GM19463 (cell line): ENCODE measurements around the gene JOSD1.
"Not testable (repeated sequence)": the region's sequence is repeated elsewhere in the genome, so short reads cannot be mapped to it uniquely, and the experiment has no call there.

ENCODE experiments used
- ATAC-seq: cut with Tn5 transposase; IDR thresholded peaks from one replicate; pipeline ENCODE4 v1.9.1; 2021; ENCODE audit warnings: mild to moderate bottlenecking, moderate library complexity; ENCODE audit not compliant: unreplicated experiment

The JOSD1 gene

DNA sequence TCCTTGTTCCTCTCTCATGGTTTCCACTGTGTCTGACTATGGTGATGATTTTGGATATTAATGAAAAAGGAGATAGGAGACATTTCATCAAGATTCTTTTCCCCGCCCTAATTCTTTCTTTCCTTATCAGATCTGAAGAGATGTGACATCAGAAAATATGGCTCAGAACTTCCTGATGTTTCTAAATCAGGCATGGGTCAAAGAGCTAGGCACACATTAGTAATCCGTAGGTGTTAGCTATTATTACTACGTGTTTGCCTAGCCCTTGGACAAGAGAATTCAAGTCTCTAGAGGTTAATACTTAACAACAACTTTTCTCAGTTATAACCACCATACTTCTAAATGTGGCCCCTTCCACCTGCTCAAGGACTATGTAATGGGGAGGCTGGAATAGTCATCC is 5.8 kb downstream of the JOSD1 start:
- ATAC-seq, result no peak

DNA sequence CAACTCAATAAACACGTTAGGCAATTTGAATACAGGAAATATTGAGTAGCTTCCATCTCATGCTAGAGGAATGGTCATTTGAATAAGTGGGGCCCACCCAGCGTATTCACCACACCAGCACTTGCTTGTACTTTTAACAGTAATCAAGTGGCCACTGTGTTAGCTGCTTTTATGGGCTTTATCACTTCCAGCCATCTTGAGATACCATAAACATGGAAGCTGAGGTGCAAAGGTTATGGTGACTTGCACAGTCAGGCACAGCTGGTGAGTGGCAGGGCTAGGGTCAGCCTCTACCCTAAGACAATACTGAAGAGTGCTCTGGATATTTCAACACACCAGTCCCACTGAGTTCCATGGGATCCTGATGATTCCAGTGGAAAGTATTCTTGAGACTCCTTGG is 6.7 kb downstream of the JOSD1 start:
- no peak for ATAC-seq

DNA sequence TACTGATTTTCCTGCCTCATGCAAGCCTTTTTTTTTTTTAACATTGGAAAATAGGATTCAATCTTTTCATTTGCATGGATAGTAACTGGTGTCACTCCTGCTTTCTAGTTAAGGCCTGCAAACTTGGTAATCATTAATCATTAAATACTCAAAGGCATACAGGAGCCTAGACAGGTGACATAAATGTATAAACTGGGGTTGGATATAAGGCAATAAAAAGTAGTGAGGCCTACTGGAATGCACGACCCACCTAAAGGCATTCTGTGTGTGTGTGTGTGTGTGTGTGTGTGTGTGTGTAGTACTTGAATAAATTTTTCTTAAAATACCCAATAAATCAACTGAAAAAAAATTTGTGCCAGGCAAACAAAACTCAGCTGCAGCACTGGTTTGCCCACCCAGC is 11.1 kb downstream of the JOSD1 start:
- ATAC-seq, result no peak

DNA sequence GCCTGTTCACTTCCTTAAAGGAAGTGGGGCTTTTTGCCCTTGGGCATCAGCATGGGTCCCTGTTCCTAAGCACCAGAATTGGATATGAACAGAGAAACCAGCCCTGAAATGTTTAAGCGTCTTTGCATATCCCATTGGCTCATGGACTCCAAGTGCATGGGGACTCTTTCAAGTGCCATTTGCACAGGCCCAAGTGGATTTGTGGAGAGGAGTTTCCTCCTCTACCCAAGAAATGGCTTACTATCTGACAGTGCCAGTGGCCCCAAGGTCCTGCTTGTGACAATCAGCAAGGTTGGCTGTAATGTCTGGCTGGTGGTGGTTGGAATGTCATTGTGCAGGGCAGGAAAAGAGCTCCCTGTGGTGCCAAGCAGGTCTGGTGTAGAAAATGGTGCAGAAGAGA is 15.0 kb downstream of the JOSD1 start:
- ATAC-seq, result no peak

DNA sequence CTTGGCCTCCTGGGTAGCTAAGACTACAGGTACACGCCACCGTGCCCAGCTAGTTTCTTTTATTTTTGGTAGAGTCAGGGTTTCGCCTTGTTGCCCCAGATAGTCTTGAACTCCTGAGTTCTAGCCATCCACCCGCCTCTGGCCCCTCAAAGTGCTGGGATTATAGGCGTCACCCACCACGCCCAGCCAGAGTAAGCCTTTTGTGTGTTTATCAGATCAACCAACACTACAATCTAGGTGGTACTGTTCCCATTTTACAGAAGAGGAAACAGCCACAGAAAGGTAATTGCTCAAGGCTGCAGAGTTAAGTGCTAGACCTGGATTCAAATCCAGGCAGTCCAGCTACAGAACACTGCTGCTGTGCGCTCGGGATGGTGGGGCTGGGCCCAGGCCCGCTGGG is 15.8 kb downstream of the JOSD1 start:
- ATAC-seq, result no peak

DNA sequence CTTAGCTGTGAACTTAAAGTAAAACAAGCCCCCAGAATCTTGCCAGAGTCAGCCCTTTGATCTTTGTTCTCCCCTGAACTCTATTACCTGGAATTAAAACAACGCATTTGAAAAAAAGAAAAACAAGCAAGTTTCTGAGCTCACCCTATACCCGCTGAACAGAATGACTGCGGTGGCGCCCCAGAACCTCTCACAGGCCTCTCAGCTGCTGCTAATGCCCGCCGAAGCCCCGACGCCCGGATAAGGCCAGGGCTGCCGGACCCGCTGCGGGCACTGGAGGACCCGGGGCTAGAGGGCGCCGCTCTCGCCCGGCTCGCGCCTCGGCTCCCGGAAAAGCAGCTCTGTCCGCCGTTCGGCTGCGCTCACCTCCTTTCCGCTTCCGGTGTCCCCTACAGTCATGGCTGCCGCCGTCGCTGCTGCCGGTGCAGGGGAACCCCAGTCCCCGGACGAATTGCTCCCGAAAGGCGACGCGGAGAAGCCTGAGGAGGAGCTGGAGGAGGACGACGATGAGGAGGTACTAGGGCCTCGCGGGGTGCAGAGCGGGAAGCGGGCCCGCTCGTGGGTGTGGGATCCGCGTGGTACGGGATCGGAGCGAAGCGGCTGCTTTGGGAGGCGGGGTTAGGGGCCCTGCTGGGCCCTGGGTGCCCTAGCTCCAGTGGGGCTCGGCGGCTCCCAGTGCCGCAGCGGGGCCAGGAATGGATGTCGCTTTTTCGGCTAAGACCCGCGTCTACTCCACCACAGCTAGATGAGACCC is 19.0 kb downstream of the JOSD1 start, which contains the start of gene TOMM22:
TOMM22 (plus strand) TSS at position 376 of the 754 bp plus-strand sequence; CDS start at position 398, 22 bp downstream.
- peak; percentile 98 for ATAC-seq

DNA sequence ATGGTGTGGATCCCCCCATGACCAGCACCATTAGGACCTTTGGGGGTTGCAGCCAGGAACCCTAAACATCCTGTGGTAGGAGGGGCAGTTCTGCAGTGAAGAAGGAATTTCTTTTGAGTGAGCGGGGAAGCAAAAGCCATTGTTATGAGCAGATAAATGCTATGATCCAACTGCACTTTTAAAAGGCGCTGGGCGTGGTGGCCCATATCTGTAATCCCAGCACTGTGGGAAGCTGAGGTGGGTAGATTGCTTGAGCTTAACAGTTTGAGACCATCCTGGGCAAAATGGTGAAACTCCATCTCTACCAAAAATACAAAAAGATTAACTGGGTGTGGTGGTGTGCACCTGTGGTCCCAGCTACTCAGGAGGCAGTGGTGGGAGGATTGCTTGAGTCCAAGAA is 24.9 kb downstream of the JOSD1 start:
- no peak for ATAC-seq

DNA sequence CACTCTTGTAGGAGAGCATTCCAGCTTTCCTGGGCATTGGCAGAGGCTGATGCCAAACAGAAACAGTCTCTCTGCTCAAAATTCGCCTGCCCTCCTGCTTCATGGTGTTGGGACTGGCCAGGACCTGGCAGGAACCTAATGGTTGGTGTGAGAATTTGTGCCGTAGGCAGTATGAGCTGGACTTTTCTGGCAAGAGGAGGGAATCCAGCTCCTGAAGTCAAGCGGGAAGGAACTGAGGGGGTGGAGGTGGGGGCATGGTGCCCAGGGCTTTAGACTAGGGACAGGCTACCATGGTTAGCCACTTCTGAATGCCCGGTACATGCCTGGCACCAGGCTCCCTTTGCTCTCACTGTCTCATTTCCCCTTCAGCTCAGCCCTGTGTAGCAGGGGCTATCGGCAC is 25.9 kb downstream of the JOSD1 start:
- no peak for ATAC-seq

DNA sequence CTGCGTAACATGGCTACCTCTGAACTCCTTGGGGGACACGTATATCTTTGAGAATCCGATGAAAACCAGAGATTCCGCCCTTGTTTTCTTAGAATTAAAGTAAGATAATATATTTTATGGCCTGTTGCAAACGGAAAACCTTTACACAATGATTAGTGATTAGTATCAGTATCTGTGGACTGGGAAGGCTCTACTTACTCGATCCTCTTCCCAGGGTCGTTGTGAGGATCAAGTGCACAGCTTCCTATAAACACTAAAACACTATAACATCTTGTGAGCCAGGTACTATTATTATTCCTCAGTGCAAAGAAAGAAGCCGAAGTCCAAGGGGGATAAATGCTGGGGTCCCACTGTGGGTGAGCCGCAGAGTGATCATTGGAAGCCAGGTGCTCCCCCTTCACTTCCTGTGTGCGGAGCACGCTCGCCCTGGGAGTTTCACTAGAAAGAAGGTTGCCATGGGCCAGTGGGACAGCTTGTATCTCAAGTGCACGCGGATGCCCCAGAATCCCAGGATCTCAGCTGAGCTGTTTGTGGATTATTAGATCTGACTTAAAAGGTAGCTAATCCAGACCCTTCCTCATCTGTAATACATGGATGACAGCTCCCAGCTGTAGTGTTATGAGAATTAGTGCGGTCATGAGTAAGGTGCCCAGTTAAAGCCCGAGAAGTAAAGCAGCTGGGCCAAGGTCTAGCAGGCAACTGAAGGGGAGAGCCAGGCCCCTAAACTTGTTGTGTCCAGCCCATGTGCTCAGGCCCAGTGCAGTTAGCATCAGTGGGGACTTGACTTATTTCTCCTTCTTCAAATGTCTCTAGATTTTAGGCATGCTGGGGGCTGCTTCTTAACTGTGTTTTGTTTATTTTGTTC is 43.5 kb downstream of the JOSD1 start:
- ATAC-seq, result no peak

DNA sequence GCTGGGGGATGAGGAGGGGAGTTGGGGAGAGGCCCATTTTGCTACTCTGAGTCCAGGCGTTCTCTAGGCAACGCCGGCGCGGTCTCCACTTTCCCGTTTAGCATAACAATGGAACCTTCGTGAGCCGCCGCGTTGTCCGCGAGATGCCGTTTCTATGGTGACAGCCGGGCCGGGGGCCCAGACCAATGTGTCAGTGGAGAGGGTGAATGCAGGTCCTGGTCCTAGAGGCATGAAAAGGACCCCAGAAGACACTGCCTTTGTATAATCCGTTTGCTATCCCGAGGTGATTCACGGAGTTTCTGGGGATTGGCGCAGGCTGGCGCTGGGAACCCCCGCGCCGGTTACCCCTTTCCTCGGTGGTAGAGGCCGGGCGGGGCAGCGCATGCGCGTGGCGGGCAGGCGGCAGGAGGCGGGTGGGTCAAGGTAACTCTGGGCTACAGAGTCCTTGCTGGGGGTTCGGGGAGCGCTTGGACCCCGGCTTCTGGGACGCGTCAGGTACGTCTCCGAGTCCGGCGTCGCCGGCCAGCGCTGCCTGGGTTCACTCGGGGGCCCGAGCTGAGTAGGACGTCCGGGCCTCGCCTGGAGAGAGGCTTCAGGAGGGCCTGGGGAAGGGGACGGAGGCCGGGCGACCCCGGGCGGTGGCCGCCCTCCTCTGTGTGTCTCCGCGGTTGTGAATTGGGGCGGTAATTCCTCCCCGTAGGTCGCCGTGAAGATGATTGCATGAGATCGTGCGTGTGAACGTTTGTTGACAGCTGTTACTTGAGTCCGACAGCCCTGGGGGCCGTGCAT is 44.3 kb downstream of the JOSD1 start, which contains the start of the genes CBY1 and FAM227A:
CBY1 (plus strand) TSS at position 383 of the 789 bp plus-strand sequence. CDS start 11,417 bp downstream, outside the sequence.
FAM227A (minus strand) TSS at position 137 of the 789 bp plus-strand sequence. CDS start 6,224 bp downstream, outside the sequence.
- peak; percentile 69 for ATAC-seq

DNA sequence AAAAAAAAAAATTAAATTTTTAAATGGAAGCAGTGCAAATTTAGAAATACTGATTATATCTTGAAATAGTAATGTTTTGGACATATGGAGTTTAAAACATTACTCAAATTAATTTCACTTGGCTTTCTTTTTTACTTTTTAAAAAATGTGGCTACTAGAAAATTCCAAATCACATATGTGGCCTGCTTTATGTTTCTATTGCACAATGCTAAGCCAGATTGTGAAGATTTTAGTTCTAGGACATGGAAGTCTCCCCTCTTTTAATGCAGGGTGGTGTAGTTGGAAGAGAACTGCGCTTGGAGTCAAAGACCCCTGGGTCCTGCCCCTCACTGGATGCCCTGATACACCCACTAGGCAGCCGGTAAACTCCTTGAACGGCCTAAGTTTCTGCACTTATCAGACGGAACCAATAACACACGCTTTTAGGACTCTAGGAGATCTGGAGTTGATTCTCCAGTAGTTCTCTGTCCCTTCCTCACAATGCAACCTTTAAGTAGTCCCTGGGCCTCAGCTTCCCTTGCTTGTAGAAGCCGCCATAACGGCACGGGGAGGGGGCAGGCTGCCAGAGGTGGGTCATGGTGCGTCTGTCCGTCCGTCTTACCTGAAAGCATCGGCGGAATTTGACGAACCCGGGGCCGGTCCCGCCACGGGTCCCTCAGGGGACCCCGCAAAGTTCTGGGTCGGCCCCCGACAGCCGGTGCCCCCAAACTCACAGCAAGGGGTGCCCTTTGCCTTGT is 45.1 kb downstream of the JOSD1 start:
- ATAC-seq, result no peak

DNA sequence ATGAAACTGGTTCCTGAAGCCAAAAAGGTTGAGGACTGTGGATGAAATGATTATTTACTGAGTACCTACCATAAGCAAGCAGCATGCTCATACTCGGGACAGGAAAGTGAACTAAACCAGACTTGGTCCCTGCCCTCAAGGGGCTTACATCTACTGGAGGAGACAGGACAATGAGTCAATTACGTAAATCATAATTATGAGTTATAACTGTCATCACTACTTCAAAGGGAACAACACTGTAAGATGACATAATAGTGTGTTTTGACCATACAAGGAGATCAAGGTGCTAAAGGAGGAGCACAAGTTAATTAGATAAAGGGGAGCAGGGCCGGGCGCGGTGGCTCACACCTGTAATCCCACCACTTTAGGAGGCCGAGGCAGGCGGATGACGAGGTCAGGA is 47.0 kb downstream of the JOSD1 start:
- ATAC-seq, result no peak

DNA sequence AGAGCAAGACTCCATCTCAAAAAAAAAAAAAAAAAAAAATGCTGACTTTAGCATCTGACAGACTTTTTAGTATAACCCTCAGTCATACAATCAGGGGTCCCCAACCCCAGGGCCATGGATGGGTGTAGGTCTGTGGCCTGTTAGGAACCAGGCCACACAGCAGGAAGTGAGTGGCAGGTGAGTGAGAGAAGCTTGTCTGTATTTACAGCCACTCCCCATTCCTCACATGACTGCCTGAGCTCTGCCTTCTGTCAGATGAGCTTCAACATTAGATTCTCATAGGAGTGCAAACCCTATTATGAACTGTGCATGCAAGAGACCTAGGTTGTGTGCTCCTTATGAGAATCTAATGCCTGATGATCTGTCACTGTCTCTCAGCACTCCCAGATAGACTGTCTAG is 47.9 kb downstream of the JOSD1 start:
- ATAC-seq, result no peak

DNA sequence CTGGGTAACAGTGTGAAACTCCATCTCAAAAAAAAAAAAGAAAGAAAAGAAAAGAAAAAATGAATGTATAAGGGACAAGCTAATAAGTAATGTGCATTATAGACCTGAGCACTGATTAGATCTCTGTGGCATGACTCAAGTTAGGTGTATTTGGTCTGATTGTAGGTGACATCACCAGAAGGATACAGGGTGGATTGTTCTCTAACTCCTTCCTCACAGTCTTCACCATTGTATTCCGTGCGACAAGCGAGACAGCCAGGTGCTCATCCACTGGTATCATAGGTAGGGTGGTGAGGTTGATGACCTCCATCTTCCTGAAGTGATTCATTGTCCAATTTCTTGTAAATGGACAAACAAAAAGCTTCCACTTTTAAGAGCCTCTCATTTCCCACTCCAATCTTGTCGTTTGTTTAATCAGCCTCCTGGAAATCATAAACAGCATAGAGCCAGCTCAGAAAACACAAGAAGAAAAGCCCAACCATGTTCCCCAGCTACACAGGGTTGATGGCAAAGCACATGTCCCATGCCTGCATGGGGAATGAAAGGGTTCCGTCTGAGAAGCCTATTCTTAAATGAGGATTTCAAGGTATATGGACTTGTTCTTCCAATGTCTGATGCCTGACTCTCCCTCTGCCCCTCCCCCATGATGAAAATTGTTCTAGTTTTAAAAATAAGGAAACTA is 50.8 kb downstream of the JOSD1 start:
- no peak for ATAC-seq

DNA sequence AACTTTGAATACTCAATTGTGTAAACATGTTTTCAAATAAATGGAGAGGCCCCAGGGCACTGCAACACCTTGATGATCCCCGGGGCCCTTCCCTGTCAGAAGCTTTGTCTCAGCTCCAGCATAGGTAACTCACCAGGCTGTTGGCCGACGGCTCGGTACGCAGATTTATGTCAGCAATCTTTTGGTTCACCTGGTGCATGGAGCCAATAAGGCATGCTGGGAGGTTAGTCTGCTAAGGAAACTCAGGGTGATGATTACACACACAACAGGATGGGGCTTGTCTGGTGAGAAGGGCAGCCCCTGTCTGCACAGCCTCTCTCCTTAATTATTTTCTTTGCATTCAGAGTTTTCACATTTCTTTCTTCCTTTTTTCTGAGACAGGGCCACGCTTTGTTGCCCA is 55.3 kb downstream of the JOSD1 start:
- ATAC-seq, result no peak

DNA sequence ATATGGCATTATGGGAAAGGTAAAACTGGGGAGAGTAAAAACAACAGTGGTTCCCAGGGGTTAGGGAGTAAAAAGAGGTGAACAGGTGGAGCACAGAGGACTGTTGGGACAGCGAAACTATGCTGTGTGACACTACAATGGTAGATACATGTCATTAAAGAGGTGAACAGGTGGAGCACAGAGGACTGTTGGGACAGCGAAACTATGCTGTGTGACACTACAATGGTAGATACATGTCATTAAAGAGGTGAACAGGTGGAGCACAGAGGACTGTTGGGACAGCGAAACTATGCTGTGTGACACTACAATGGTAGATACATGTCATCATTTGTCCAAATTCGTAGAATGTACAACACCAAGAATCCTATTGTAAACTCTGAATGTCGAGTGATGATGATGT is 56.5 kb downstream of the JOSD1 start:
- not testable (repeated sequence) for ATAC-seq

DNA sequence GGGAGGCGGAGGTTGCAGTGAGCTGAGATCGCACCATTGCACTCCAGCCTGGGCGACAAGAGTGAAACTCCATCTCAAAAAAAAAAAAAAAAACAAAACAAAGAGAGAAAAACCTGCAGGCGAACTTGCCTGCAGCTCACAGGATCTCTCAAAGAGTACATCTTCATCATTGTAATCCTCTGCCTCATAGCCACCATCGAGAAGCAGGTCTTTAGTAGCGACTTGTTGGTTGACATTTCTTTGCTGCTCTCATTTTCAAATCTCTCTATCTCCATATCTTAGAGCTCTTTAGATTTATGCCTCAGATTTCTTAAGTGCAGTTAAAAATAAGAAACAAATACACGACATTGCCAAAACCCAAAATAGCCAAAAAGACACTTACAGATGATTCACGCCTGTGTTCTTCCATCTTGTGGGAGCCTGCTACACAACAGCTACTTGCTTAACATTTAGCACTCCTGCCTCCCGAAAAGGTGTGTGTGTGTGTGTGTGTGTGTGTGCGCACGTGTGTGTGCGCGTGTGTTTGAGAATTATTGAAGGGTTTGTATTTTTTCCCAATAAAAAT is 59.2 kb downstream of the JOSD1 start:
- no peak for ATAC-seq

DNA sequence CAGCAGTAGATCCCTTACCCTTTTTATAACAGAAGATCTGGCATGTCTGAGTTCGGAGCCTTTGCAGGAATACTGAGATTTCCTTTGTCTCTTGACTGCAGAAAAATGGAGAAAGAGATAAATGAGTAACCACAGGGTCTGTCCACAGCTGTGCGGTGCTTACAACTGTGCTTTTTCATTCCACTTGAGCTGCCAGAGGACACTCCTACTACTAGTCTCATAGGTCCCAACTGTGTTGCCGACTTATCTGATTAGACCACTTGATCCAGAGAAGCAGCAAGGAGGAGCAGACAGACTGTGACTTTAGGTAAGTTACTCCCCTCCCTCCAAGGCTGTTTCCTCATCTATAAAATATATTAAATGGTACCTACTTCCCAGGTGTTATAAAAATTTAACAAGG is 62.0 kb downstream of the JOSD1 start:
- ATAC-seq, result no peak

DNA sequence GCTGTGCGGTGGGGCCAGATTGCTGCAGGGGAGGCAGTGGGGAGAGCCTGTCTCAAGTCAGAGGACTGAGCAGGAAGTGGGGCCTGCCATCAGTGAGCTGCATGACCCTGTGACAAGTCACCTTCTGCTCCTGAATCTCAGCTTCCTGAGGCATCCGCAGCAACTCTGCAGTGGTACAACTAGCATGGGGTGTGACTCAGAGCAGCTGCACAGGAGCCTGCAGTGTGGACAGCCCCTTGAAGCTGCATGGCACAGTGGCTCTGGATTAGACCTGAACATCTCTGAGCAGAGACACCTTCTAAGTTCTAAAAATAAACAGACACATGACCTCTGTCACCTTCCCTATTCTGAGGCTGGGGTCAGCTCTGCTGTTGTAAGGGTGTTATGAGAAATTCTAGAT is 62.5 kb downstream of the JOSD1 start:
- ATAC-seq, result no peak
